Measurements from ENCODE around the gene NCAPD2. TPM values are rescaled to one million over a fixed set of nuclear protein-coding genes. Genes with fewer than 3 reads are reported as not detected.

Gene NCAPD2
- total RNA-seq, 6 experiments from 2014 or later, result 42.2 to 75.9 (median 65.4) TPM

GRCh38 chr12:6523708-6524107 is 29.8 kb downstream of the NCAPD2 start:
- no peak for DNase-seq
- H3K27ac Mint-ChIP-seq, result no peak overlapping the region
- H3K9me3 Mint-ChIP-seq, result no peaks in the 10 kb centered on the region
- no peaks in the 10 kb centered on the region for H3K4me1 Mint-ChIP-seq (ENCODE audit: low read depth)
- H3K4me3 Mint-ChIP-seq, result no peak overlapping the region
- H3K27me3 Mint-ChIP-seq (ENCODE audit: insufficient read depth), result no peaks in the 10 kb centered on the region; the same call in 1 of the 2 replicates
- peaks cover 27% of the 10 kb centered on the region for H3K36me3 Mint-ChIP-seq (ENCODE audit: low read depth)
- TF ChIP-seq, protein P1, sequence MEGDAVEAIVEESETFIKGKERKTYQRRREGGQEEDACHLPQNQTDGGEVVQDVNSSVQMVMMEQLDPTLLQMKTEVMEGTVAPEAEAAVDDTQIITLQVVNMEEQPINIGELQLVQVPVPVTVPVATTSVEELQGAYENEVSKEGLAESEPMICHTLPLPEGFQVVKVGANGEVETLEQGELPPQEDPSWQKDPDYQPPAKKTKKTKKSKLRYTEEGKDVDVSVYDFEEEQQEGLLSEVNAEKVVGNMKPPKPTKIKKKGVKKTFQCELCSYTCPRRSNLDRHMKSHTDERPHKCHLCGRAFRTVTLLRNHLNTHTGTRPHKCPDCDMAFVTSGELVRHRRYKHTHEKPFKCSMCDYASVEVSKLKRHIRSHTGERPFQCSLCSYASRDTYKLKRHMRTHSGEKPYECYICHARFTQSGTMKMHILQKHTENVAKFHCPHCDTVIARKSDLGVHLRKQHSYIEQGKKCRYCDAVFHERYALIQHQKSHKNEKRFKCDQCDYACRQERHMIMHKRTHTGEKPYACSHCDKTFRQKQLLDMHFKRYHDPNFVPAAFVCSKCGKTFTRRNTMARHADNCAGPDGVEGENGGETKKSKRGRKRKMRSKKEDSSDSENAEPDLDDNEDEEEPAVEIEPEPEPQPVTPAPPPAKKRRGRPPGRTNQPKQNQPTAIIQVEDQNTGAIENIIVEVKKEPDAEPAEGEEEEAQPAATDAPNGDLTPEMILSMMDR (IDR thresholded peaks at IDR 0.05), result no peak

- no peaks in the 10 kb centered on the region for H3K4me1 Mint-ChIP-seq (ENCODE audit: low read depth)
- H3K36me3 Mint-ChIP-seq (ENCODE audit: low read depth), result peaks cover 34% of the 10 kb centered on the region
- H3K9me3 Mint-ChIP-seq, result no peaks in the 10 kb centered on the region
- no peak for DNase-seq
- H3K4me3 Mint-ChIP-seq, result no peak overlapping the region
- TF ChIP-seq, protein P1 (IDR thresholded peaks at IDR 0.05), result no peak
- H3K27me3 Mint-ChIP-seq (ENCODE audit: insufficient read depth), result no peaks in the 10 kb centered on the region; the same call in 1 of the 2 replicates
- no peak overlapping the region for H3K27ac Mint-ChIP-seq
These were observed 30.7 kb downstream of the NCAPD2 start for GRCh38 chr12:6524648-6525047.

DNA sequence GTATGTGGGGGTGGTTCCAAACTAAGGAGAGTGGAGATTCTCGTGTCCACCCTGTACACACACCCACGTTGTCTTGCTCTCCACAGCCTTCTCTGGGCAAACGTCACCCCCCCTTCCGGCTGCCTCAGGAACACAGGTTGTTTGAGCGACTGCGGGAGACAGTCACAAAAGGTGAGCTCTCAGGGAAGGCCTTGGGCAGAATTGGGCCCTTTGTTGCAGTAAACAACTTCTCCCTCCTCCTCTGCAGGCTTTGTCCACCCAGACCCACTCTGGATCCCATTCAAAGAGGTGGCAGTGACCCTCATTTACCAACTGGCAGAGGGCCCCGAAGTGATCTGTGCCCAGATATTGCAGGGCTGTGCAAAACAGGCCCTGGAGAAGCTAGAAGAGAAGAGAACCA is 32.3 kb downstream of the NCAPD2 start:
- Mint-ChIP-seq H3K36me3 (ENCODE audit: low read depth) (peaks cover 50% of the 10 kb centered on the region), H3K27ac (no peak overlapping the region), H3K4me3 (no peak overlapping the region), H3K9me3 (no peaks in the 10 kb centered on the region), H3K4me1 (ENCODE audit: low read depth) (peaks cover 14% of the 10 kb centered on the region), H3K27me3 (ENCODE audit: insufficient read depth) (peaks cover 2% of the 10 kb centered on the region; the same call in 1 of the 2 replicates)
- no peak for DNase-seq
- TF ChIP-seq, protein P1 (IDR thresholded peaks at IDR 0.05), result no peak

DNA sequence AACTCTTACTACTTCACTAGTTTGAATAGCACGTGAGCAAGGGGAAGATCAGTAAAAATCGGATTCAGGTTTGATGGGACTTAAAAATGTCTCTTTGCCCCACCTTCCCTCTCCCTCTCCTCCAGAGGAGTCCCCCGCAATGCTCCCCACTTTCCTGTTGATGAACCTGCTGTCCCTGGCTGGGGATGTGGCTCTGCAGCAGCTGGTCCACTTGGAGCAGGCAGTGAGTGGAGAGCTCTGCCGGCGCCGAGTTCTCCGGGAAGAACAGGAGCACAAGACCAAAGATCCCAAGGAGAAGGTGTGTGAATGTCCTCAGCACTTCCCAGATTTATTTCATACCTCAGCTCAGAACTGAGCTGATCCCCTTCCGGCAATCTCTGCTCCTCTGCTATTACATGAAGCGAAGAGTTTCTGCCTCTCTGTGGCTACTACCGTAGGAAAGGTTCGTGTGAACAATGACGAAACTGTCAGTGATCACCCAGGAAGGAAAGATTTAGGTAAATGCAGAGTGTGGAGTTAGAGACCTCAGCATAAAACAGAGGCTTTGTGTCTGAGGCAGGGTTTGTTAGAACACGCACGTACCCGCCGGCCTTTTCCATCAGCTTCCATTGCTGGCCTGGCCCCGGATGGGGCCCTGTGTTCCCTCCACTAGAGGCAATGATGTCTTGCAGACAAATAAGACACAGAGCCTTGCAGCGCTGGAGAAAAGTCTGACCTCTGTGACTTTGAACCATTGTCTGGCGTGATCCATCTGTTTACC is 33.0 kb downstream of the NCAPD2 start:
- peaks cover 53% of the 10 kb centered on the region for H3K36me3 Mint-ChIP-seq (ENCODE audit: low read depth)
- DNase-seq, result no peak
- no peak overlapping the region for H3K27ac Mint-ChIP-seq
- no peak overlapping the region for H3K4me3 Mint-ChIP-seq
- TF ChIP-seq, protein P1 (IDR thresholded peaks at IDR 0.05), result no peak
- H3K9me3 Mint-ChIP-seq, result no peaks in the 10 kb centered on the region
- peaks cover 21% of the 10 kb centered on the region for H3K4me1 Mint-ChIP-seq (ENCODE audit: low read depth)
- H3K27me3 Mint-ChIP-seq (ENCODE audit: insufficient read depth), result peaks cover 2% of the 10 kb centered on the region; the same call in 1 of the 2 replicates

- Mint-ChIP-seq H3K27me3 (ENCODE audit: insufficient read depth) (peaks cover 6% of the 10 kb centered on the region), H3K36me3 (ENCODE audit: low read depth) (peaks cover 54% of the 10 kb centered on the region), H3K4me1 (ENCODE audit: low read depth) (peaks cover 29% of the 10 kb centered on the region), H3K9me3 (no peaks in the 10 kb centered on the region), H3K27ac (no peak overlapping the region), H3K4me3 (no peak overlapping the region)
- TF ChIP-seq, protein P1 (IDR thresholded peaks at IDR 0.05), result no peak
- DNase-seq, result no peak
These were observed 33.8 kb downstream of the NCAPD2 start for GRCh38 chr12:6527711-6528110.

Measured in HFFc6 (cell line).